Urothelium cell line (cell line): ENCODE data around the gene BIRC6.
"Not testable (repeated sequence)": the region's sequence is repeated elsewhere in the genome, so short reads cannot be mapped to it uniquely, and the experiment has no call there.

ENCODE experiments used
- DNase-seq: peaks from one replicate; pipeline ENCODE4 v3.0.0; 2011; ENCODE audit warnings: low spot score, mixed read lengths
- FAIRE-seq: peaks from 2 replicates; lab custom pipeline; 2011; peaks lifted over from hg19 to GRCh38; lab: Jason Lieb, UNC

Gene BIRC6

DNA sequence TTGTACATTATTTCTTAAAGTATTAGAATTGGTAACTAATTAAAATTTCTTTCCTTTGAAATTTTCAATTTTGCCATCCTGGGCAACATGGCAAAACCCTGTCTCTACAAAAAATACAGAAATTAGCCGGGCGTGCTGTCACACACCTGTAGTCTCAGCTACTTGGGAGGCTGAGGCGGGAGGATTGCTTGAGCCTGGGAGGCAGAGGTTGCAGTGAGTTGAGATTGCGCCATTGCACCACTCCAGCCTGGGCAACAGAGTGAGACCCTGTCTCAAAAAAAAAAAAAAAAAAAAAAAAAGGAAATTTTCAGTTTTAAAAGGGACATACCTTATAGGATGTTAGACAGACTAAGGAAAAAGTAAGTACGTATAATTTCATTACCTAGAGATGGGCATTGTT, 14.1 kb downstream of the BIRC6 start:
- not testable (repeated sequence) for DNase-seq, FAIRE-seq

DNA sequence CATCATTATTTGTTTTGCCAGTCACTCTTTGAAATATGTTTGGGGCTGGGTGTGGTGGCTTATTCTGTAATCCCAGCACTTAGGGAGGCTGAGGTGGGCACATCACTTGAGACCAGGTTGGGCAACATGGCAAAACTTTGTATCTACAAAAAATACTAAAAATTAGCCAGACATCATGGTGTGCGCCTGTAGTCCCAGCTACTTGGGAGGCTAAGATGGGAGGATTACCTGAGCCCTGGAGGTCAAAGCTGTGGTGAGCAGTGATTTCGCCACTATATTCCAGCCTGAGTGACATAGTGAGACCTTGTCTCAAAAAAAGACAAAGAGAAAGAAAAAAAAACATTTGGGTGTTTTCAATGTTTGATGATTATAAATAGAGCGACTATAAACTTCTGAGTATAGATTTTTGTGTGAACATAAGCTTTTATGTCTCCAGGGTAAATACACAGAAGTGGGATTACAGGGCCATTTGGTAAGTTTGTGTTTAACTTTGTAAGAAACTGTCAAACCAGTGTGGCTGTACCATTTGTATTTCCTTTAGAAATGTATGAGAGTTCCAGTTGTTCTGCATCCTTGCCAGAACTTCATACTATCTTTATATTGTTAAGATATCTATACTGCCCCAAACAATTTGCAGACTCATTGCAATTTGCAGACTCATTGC, 15.8 kb downstream of the BIRC6 start:
- no peak for FAIRE-seq

DNA sequence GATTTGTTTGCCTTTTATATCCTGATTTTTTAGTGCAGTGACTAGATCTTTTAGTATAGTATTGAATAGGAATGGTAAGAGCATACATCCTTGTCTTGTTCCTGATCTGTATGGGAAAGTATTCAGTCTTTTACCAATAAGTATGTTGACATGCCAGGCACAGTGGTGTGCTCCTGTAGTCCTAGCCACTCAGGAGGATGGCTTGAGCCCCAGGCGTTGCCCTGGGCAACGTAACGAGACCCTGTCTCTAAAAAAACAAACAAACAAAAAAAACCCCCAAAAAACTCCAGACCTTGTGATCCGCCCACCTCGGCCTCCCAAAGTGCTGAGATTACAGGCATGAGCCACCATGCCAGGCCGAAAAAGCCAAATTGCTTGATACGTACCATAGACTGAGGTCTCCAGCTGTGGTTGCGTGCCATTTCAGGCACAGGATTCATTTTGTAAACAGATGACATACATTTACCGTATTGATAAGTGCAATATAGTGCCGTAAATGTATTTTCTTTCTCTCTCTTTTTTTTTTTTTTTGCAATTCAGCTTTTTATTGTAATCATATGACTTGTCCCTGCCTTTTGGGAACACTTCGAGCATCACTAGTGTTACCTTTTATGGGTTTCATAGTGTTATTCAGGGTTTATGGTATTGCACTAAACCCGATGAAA, 18.5 kb downstream of the BIRC6 start:
- no peak for DNase-seq
- FAIRE-seq, result no peak

More for the DNA sequence above, 15.8 kb downstream of the BIRC6 start:
- no peak for DNase-seq

DNA sequence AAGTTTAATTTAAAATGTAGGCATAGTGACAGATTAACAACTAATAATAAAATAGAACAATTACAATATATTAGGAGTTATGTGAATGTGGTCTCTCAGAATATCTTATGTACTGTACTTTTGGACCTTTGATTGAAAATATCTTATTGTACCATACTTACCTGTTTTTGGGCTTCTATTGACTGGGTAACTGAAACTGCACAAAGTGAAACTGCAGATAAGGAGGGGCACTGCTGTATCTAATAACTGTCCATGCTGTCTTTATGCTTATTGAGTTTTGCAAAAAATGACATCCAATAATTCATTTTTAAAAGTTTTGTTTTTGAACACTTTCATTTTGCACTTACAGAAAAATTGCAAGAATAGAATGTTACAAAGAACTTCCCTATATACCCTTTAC, 19.9 kb downstream of the BIRC6 start:
- FAIRE-seq (no peak), DNase-seq (no peak)

DNA sequence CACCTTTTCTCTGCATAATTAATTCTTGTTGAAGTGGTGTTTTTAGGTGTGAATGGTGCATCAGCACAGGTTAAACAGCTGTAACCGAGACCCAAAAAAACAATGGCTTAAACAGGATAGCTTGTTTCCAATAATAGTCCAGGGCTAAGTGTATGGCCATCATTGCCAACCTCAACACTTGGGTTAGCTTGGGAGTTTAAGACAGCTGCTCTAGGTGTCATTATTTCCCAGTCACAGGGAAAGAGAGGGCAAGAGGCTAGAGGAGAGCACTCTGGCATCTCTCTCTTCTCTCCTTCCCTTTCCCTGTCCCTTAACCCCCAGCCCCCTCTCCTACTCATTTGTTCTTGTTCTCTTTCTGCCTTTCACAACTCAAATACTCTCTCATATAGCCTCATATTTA, 21.1 kb downstream of the BIRC6 start:
- no peak for FAIRE-seq
- no peak for DNase-seq

DNA sequence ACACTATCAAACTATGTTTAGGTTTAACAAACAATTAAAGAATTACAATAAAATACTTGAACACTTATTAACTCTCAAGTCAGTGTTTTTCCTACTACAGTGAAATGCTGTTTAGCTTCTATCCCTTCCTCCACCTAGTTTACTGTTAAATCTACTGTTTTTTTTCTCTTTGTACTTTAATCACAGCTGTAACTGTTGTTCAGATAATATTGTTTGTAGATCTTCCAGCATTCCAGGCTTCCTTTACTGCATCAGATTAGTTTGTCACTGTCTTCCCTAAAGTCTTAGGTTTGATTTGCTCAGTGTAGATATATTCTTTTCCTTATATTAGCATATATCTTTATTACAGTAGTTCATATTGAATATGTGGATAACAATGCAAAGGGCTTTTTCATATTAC, 22.5 kb downstream of the BIRC6 start:
- FAIRE-seq (no peak), DNase-seq (no peak)

DNA sequence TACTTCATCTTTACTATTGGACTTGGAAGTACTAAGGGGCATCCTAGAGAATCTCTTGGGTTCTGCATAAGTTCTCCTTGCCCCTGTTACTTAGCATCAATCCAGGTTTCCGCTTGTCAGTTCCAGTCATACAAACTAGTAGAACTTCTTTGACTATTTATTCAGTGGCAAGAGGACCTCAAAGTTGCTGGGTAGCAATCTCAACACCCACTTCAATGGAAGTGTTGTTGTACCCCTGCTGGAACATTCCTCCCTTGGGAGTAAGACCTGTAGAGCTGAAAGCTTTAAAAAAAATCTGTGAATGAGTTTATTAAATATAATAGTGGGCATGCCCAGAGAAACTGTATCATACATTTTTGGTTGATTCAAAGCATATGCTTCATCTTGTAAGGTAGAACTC, 27.0 kb downstream of the BIRC6 start:
- DNase-seq, result no peak
- FAIRE-seq, result no peak

DNA sequence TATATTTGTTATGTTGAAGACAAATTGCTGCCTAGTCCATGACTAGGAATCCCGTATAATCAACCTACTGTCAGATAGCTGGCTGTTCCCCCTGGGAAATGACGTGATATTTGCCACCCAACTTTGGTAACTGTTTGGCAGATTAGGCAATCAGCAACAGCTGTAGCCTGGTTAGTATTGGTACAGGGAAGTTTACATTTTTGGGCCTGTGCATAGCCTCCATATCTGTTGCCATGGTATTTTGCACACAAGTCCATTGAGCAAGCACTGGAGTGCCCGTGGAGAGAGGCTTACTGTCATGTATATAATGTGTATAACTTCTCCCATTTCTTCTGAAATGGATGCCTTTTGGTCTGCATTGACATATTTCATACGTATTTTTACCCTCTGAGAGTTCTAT, 27.7 kb downstream of the BIRC6 start:
- DNase-seq, result no peak

DNA sequence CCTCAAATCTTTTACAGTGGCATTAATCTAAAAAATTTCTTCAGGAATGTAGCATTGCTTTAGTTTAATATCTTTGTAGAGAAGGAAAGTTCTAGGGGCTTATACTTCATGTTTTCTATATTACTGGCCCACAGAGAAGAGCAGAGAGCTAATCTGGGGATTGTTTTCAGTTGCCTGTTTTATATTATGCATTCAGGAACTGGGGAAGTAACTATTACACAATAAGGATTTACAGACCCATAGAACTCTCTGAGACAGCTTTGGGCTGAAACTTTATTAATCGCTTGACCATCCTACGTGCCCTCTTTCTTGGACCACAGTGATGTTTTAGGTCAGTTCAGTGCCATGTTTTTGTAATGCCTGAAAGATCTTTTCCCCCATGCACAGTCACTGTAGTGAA, 29.9 kb downstream of the BIRC6 start:
- FAIRE-seq (no peak), DNase-seq (no peak)

More for the DNA sequence above, 27.7 kb downstream of the BIRC6 start:
- FAIRE-seq, result no peak

DNA sequence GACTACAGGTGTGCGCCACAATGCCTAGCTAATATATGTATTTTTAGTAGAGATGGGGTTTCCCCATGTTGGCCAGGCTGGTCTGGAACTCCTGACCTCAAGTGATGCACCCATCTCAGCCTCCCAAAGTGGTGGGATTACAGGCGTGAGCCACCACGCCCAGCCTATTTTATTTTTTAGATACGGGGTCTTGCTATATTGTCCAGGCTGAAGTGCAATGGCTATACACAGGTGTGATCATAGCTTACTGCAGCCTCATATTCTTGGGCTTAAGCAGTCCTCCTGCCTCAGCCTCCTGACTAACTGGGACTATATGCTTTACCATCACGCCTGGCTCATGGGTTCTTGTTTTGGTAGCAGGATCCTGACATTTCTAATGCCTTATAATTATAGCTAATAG, 42.4 kb downstream of the BIRC6 start:
- DNase-seq, result no peak
- no peak for FAIRE-seq

DNA sequence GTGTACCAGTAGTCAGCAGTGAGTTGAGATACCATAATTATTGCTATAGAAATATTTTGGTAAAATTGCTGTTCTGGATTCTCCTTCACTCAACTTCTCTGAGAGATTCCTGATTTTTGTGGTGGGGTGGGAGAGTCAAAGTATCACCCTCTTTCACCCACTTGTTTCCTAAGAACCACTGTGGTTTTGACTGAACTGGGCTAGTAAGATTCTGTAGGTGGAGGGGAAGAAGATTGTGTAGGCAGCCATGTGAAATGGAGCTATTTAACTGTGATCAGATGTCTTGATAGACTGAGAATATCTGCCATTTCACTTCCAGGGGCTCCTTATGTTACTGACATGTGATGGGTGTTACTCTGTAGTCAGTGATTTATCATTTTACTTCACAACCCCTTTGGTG, 45.3 kb downstream of the BIRC6 start:
- FAIRE-seq (no peak), DNase-seq (no peak)

DNA sequence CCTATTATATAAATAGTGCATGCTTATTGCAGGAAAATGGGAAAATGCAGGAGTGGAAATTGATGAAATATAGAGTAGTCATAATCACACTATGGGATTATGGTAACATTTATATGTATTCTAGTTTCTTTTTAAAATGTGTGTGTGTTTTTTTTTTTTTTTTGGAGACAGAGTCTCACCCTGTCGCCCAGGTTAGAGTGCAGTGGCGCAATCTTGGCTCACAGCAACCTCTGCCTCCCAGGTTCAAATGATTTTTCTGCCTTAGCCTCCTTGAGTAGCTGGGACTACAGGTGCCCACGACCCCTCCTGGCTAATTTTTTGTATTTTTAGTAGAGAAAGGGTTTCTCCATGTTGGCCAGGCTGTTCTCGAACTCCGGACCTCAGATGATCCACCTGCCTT, 47.0 kb downstream of the BIRC6 start:
- FAIRE-seq, result no peak
- DNase-seq, result no peak

DNA sequence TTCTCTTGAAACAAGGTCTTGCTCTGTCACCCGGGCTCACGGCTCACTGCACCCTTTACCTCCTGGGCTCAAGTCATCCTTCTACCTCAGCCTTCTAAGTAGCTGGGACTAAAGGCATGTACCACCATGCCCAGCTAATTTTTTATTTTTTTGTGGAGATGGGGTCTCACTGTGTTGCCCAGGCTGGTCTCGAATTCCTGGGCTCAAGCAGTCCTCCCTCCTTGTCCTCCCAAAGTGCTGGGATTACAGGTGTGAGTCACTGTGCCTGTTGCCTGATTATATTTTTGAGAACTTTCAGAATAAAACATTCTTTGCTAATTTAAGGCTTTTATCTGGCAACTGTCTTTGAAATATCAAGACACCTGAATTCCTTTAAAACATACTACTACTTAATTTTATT, 47.9 kb downstream of the BIRC6 start:
- no peak for FAIRE-seq
- DNase-seq, result no peak

DNA sequence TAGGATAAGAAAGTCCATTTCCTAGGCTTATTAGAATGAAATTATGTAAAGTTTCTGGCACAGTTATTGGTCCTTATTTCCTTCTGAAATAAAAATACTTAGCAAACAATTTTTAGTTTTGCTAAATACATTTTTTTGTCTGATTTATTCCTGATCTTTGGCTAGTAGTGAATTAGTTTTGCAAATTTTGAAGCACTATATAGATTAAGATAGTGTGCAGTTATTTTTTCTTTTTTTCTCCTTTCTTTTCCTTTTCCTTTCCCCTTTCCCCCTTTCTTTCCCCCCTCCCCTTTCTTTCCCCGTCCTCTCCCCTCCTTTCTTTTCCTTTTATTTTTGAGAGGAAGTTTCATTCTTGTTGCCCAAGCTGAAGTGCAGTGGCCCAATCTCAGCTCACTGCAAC, 59.7 kb downstream of the BIRC6 start:
- FAIRE-seq (no peak), DNase-seq (no peak)

DNA sequence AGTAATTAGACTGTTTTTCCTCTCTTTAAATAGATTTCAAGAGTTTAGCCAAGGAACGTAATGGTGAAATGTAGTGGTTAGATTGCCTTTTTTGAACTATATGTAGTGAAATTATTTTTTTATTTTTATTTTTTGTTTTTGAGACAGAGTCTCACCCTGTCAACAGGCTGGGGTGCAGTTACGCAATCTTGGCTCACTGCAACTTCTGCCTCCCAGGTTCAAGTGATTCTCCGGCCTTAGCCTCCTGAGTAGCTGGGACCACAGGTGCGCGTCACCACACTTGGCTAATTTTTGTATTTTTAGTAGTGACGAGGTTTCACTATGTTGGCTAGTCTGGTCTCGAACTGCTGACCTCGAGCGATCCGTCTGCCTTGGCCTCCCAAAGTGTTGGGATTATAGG, 60.8 kb downstream of the BIRC6 start:
- FAIRE-seq (no peak), DNase-seq (no peak)

DNA sequence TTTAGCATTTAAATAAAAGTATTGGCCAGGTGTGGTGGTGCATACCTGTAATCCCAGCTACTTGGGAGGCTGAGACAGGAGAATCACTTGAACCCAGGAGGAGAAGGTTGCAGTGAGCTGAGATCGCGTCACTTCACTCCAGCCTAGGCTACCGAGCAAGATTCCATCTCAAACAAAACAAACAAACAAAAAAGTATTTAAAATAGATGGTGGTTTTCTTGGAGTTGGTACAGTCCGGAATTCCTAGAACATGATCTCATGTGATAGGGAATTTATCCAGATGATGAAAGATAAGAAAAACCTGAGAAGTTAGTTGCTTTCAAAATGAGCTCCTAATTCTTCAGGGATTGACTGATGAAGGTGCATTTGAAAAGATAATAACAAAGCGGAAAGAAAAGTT, 62.0 kb downstream of the BIRC6 start:
- no peak for FAIRE-seq
- DNase-seq, result no peak

DNA sequence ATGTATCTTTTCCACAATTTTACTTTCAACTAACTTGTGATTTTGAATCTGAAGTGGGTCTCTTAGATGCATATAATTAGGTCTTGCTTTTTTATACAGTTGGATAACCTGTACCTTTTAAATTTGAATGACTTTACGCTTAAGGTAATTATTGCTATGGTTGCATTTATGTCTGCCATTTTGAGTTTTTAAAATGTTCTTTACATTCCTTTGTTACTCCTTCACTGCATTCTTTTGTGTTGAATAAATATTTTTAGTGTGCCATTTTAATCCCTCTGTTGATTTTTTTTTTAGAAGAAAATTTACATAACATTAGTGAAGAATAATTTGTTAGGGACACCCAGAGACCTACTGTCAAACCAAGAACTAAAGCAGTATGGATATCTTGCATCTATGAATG, 65.3 kb downstream of the BIRC6 start:
- DNase-seq (no peak), FAIRE-seq (no peak)

DNA sequence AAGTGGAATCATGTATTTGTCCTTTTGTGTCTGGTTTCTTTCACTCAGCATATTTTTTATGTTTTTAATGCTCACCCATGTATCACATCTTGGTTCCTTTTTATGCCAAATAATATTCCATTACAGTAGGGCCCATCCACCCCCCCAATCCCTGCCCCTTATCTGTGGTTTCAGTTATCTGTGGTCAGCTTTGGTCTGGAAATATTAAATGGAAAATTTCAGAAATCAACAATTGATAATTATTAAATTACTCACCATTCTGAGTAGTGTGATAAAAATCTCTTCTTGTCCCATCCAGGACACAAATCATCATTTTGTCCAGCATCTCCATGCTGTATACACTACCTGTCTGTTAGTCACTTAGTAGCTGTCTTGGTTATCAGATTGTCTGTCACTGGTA, 66.7 kb downstream of the BIRC6 start:
- FAIRE-seq (no peak), DNase-seq (no peak)

DNA sequence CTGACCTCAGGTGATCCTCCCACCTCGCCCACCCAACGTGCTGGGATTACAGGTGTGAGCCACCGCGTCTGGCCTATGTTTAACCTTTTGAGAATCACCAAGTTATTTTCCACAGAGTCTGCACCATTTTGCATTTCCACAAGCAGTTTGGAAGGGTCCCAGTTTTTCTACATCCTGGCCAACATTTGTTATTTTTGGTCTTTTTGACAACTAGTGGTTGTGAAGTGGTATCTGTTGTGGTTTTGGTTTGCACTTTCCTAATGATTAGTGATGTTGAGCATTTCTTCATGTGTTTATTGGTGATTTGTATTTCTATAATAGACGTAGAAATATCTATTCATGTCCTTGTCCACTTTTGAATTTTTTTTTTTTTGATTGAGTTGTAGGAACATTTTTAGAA, 67.9 kb downstream of the BIRC6 start:
- no peak for FAIRE-seq
- no peak for DNase-seq

DNA sequence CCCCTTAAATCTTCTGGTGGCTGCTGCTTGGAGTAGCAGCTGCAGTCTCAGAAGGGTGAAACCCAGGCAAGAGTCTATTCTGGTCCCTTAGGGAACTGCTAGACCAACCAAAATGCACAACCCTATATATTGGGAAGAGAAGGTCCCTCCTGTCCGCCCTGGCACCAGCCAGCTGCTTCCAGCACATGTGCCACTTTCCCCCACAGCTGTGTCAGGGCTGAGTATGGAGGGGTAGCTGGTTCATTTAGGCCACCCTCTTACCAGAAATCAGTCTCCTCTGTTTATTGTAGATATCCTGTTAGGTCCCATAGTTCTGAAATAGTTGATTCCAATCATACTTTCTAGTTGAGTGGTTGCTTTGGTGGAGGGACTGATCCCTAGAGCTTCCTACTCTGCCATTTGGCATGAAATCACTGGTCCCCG, 68.9 kb downstream of the BIRC6 start:
- no peak for FAIRE-seq
- no peak for DNase-seq

DNA sequence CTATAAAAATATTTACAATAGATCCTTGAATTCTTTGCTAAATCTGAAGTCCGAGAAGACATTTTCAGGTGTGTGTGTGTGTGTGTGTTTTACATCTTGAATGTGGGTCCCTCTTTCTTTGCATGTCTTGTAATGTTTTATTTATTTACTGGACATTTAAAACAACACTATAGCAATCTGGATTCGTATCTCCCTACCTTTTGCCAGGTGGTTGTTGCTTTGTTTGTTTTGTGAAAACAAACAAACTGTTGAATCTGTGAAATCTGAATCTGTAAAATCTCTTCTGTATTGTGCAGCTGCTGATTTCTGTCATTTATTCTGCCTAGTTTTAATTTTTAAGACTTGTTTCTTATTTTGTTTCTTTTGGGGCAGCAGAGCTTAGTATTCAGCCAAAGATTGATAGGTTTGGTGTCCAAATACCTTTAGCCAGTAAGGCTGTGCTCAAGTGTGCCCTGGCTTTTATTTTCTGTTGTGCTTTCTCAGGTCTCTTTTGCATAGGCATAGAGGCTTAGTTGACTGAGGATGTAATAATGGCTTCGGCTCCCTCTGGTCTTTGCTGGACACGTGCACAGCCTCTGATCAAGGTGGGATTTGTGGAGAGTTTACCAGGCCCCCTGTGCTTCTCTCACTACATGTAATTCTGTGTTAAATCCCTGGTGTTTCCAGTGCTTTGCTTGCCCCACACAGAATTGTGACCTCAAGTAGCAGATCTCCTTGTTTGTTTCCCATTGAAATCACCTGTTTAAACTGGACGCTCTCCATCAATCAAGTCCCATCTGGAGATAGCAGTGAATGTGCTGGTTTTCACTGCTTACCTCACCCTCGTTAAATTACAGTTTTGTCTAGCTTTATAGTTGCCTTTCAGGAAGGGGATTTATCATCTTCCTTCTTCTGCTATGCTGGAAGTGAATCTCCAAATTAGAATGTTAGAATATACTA, 71.1 kb downstream of the BIRC6 start:
- no peak for FAIRE-seq

DNA sequence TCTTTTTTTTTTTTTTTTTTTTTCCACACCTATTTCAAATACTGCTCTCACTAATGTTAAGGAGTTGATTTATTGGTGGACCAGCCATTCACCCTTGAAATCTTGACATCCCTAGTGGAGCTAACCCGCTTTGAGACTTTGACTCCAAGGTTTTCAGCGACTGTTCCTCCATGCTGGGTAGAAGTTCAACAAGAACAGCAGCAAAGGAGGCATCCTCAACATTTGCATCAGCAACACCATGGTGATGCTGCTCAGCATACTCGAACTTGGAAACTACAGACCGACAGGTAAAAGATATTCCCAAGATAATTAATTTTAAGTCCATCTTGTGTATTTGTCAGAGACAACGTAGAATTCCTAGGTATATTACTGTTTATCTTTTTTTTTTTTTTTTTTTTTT, 74.0 kb downstream of the BIRC6 start:
- no peak for FAIRE-seq
- DNase-seq, result no peak

More for the DNA sequence above, 71.1 kb downstream of the BIRC6 start:
- no peak for DNase-seq
